HG03520 (cell line): ENCODE results near the gene CSTF2T.
"Not testable (repeated sequence)": the region's sequence is repeated elsewhere in the genome, so short reads cannot be mapped to it uniquely, and the experiment has no call there.

Experiments
- ATAC-seq: cut with Tn5 transposase; IDR thresholded peaks from one replicate; pipeline ENCODE4 v1.9.1; 2021; ENCODE audit warnings: mild to moderate bottlenecking, moderate library complexity; ENCODE audit not compliant: unreplicated experiment

CSTF2T gene

GRCh38 chr10:51699145-51699474 lies 285 bp downstream of the CSTF2T start:
- ATAC-seq = peak; percentile 23

GRCh38 chr10:51698473-51699063 lies 827 bp downstream of the CSTF2T start:
- ATAC-seq = no peak

- no peak for ATAC-seq
These were observed 3.1 kb downstream of the CSTF2T start for GRCh38 chr10:51696251-51696650.

GRCh38 chr10:51694086-51694768 lies 5.2 kb downstream of the CSTF2T start:
- no peak for ATAC-seq

- no peak for ATAC-seq
These were observed 8.3 kb downstream of the CSTF2T start for GRCh38 chr10:51691135-51691534.

GRCh38 chr10:51689536-51689935 lies 9.9 kb downstream of the CSTF2T start:
- ATAC-seq = no peak

- not testable (repeated sequence) for ATAC-seq
These were observed 10.6 kb downstream of the CSTF2T start for GRCh38 chr10:51688826-51689225.

GRCh38 chr10:51687296-51687695 lies 12.1 kb downstream of the CSTF2T start:
- no peak for ATAC-seq

GRCh38 chr10:51685768-51686167 lies 13.6 kb downstream of the CSTF2T start:
- ATAC-seq = no peak

- no peak for ATAC-seq
These were observed 16.2 kb downstream of the CSTF2T start for GRCh38 chr10:51683031-51683691.

GRCh38 chr10:51679841-51680240 lies 19.6 kb downstream of the CSTF2T start:
- no peak for ATAC-seq

- no peak for ATAC-seq
These were observed 24.3 kb downstream of the CSTF2T start for GRCh38 chr10:51675088-51675487.

GRCh38 chr10:51672039-51672535 lies 27.3 kb downstream of the CSTF2T start:
- no peak for ATAC-seq

GRCh38 chr10:51669041-51669440 lies 30.4 kb downstream of the CSTF2T start:
- ATAC-seq = no peak

- no peak for ATAC-seq
These were observed 31.1 kb downstream of the CSTF2T start for GRCh38 chr10:51668336-51668689.

- no peak for ATAC-seq
These were observed 31.6 kb downstream of the CSTF2T start for GRCh38 chr10:51667678-51668335.

- no peak for ATAC-seq
These were observed 32.9 kb downstream of the CSTF2T start for GRCh38 chr10:51666456-51666855.

- ATAC-seq = no peak
These were observed 36.3 kb downstream of the CSTF2T start for GRCh38 chr10:51663086-51663485.

- ATAC-seq = no peak
These were observed 40.1 kb downstream of the CSTF2T start for GRCh38 chr10:51659344-51659743.

- no peak for ATAC-seq
These were observed 41.4 kb downstream of the CSTF2T start for GRCh38 chr10:51658000-51658399.

- ATAC-seq = no peak
These were observed 42.9 kb downstream of the CSTF2T start for GRCh38 chr10:51656503-51656902.

GRCh38 chr10:51654918-51655317 lies 44.5 kb downstream of the CSTF2T start:
- ATAC-seq = no peak
